ENCODE measurements around the gene TNS3.

Gene TNS3

DNA sequence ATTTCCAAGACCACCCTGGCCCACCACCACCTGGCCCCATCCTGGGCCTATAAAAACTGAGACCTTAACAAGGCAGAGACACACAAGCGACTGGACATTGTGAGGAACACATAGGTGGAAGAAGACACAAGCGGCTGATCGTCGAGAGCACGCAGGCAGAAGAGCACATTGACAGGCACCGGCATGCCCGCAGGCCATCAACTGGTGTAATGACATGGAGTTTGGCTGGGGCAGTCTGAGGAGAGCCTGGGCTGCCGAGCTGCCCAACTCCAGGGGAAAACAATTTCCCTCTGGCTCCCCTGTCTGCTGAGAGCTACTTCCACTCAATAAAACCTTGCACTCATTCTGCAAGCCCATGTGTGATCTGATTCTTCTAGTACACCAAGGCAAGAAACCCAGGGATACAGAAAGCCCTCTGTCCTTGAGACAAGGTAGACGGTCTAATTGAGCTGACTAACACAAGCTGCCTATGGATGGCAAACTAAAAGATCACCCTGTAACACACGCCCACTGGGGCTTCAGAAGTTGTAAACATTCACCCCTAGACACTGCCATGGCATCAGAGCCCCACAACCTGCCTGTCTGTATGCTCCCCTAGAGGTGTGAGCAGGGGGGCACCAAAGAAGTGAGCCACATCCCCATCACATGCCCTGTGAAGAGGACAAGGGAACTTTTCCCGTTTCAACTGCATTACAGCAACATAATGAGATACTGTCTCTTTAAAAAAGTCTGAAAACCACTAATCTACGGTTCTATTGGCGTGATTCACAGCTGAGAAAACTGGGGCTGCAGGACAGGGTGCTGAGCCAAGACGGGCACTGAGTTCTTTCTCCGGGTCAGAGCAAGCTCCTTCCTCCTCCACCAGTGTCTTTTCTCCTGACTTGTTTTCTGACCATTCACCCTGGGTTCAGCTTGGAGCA lies 18.5 kb upstream of the TNS3 start:
- Histone ChIP-seq H3K79me1 (replicated peaks; ENCODE audit: low read length, poor library complexity, severe bottlenecking) (no peaks in the 10 kb centered on the region), H2BK5ac (ENCODE audit: low read depth, low read length, poor library complexity, severe bottlenecking) (peak overlapping the region; percentile 59), H3K18ac (ENCODE audit: low read depth in 1 of 2, low read length in 2 of 2) (peak overlapping the region; percentile 85 to 87), H2AK5ac (ENCODE audit: low read length, severe bottlenecking) (peak overlapping the region; percentile 47), H3K36me3 (ENCODE audit: control insufficient read depth in 1 of 2, insufficient read depth in 2 of 2, low read depth in 1 of 2, low read length in 2 of 2) (peaks cover 0 to 3% of the 10 kb centered on the region in 2 experiments), H3K27ac (ENCODE audit: low read length, poor library complexity, severe bottlenecking) (peak overlapping the region; percentile 97), H2BK15ac (ENCODE audit: low read depth, poor library complexity, severe bottlenecking) (peak overlapping the region; percentile 0), H3K4ac (ENCODE audit: low read depth in 1 of 2, low read length in 2 of 2) (peak overlapping the region; percentile 85 to 92), H4K8ac (ENCODE audit: low read length) (peak overlapping the region; percentile 81), H3K9me3 (ENCODE audit: control insufficient read depth, low read length) (peaks cover 14% of the 10 kb centered on the region), H3K4me2 (ENCODE audit: low read length, poor library complexity, severe bottlenecking) (peak overlapping the region; percentile 31), H2AFZ (ENCODE audit: low read depth, low read length) (no peak overlapping the region), H3K23ac (ENCODE audit: low read length in 2 of 2) (no peak overlapping the region), H2BK120ac (ENCODE audit: low read depth, low read length) (peak overlapping the region; percentile 80), H3K9ac (ENCODE audit: low read length) (peak overlapping the region; percentile 44), H3K14ac (ENCODE audit: low read length in 2 of 2) (peak overlapping the region in 1 of 2 experiments; percentile 97), H3K4me3 (ENCODE audit: insufficient read depth in 1 of 2, low read depth in 1 of 2, low read length in 2 of 2) (peak overlapping the region in 1 of 2 experiments; percentile 20), H3K27me3 (ENCODE audit: control insufficient read depth in 1 of 2, insufficient read depth in 1 of 2, low read length in 2 of 2) (no peaks in the 10 kb centered on the region), H3K4me1 (ENCODE audit: control insufficient read depth, insufficient read depth, low read depth, low read length) (peaks cover 18% of the 10 kb centered on the region), H2BK12ac (ENCODE audit: low read length in 2 of 2) (peak overlapping the region; percentile 94 to 99), H4K91ac (ENCODE audit: low read length) (peak overlapping the region; percentile 92)
- 56% methylated on average over 15 of the region's 15 CpGs for WGBS
- DNase-seq, result peak; percentile 86

DNA sequence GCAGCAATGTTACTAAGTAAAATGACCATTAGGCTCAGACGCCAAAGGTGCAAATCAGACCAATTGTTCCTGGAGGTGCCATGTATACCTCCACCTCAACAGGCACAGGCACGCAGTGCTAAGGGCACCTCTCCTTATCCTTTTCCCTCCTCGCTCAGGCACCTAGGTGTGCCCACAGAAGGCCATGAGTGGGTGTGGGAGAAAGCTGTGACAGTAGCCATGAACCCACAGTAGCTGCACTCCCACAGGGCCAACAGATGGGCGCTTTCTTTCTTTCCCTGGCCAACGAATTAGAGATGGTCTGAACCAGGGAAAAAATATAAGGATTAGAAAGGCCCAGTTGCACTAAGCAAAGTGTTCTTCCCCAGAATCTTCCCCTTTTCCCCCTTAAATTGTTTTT lies 15.5 kb upstream of the TNS3 start:
- Histone ChIP-seq H2AK5ac (ENCODE audit: low read length, severe bottlenecking) (no peak overlapping the region), H3K9me3 (ENCODE audit: control insufficient read depth, low read length) (peaks cover 14% of the 10 kb centered on the region), H3K4me1 (ENCODE audit: control insufficient read depth, insufficient read depth, low read depth, low read length) (peaks cover 13% of the 10 kb centered on the region), H3K79me1 (replicated peaks; ENCODE audit: low read length, poor library complexity, severe bottlenecking) (no peaks in the 10 kb centered on the region), H3K14ac (ENCODE audit: low read length in 2 of 2) (no peak overlapping the region), H3K9ac (ENCODE audit: low read length) (no peak overlapping the region), H4K8ac (ENCODE audit: low read length) (no peak overlapping the region), H2BK12ac (ENCODE audit: low read length in 2 of 2) (no peak overlapping the region), H2BK120ac (ENCODE audit: low read depth, low read length) (no peak overlapping the region), H3K4ac (ENCODE audit: low read depth in 1 of 2, low read length in 2 of 2) (no peak overlapping the region), H2BK15ac (ENCODE audit: low read depth, poor library complexity, severe bottlenecking) (no peak overlapping the region), H3K36me3 (ENCODE audit: control insufficient read depth in 1 of 2, insufficient read depth in 2 of 2, low read depth in 1 of 2, low read length in 2 of 2) (peaks cover 0 to 3% of the 10 kb centered on the region in 2 experiments), H3K4me2 (ENCODE audit: low read length, poor library complexity, severe bottlenecking) (no peak overlapping the region), H4K91ac (ENCODE audit: low read length) (no peak overlapping the region), H2AFZ (ENCODE audit: low read depth, low read length) (no peak overlapping the region), H3K27me3 (ENCODE audit: control insufficient read depth in 1 of 2, insufficient read depth in 1 of 2, low read length in 2 of 2) (peaks cover 0 to 6% of the 10 kb centered on the region in 2 experiments), H3K18ac (ENCODE audit: low read depth in 1 of 2, low read length in 2 of 2) (no peak overlapping the region), H2BK5ac (ENCODE audit: low read depth, low read length, poor library complexity, severe bottlenecking) (no peak overlapping the region), H3K4me3 (ENCODE audit: insufficient read depth in 1 of 2, low read depth in 1 of 2, low read length in 2 of 2) (no peak overlapping the region), H3K27ac (ENCODE audit: low read length, poor library complexity, severe bottlenecking) (no peak overlapping the region), H3K23ac (ENCODE audit: low read length in 2 of 2) (no peak overlapping the region)
- WGBS, result 95% methylated on average over 5 of the region's 5 CpGs
- no peak for DNase-seq

DNA sequence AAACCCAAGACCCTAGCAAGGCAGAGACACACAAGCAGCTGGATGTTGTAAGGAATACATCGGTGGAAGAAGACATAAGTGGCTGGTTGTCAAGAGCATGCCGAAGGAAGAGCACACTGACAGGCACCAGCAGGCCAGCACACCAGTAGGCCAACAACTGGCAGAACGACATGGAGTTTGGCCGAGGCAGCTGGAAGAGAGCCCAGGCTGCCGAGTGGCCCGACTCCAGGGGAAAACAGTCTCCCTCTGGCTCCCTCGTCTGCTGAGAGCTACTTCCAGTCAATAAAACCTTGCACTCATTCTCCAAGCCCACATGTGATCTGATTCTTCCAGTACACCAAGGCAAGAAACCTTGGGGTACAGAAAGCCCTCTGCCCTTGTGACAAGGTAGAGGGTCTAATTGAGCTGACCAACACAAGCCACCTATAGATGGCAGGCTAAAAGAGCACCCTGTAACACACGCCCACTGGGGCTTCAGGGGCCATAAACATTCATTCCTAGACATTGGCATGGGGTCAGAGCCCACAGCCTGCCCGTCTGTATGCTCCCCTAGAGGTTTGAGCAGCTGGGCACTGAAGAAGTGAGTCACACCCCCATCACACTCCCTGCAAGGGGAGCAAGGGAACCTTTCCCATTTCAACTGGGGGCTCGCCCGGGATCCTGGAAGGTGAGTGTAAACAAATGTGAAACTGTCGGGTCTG lies 14.7 kb upstream of the TNS3 start:
- H3K4me3 ChIP-seq (ENCODE audit: insufficient read depth in 1 of 2, low read depth in 1 of 2, low read length in 2 of 2), result no peak overlapping the region
- no peak overlapping the region for H2AK5ac ChIP-seq (ENCODE audit: low read length, severe bottlenecking)
- no peak overlapping the region for H4K91ac ChIP-seq (ENCODE audit: low read length)
- H2BK15ac ChIP-seq (ENCODE audit: low read depth, poor library complexity, severe bottlenecking), result no peak overlapping the region
- no peaks in the 10 kb centered on the region for H3K79me1 ChIP-seq (replicated peaks; ENCODE audit: low read length, poor library complexity, severe bottlenecking)
- peaks cover 14% of the 10 kb centered on the region for H3K9me3 ChIP-seq (ENCODE audit: control insufficient read depth, low read length)
- peak; percentile 55 for DNase-seq
- WGBS, result 92% methylated on average over 12 of the region's 12 CpGs
- no peak overlapping the region for H2AFZ ChIP-seq (ENCODE audit: low read depth, low read length)
- H3K4me1 ChIP-seq (ENCODE audit: control insufficient read depth, insufficient read depth, low read depth, low read length), result peaks cover 12% of the 10 kb centered on the region
- H3K36me3 ChIP-seq (ENCODE audit: control insufficient read depth in 1 of 2, insufficient read depth in 2 of 2, low read depth in 1 of 2, low read length in 2 of 2), result peaks cover 0 to 3% of the 10 kb centered on the region in 2 experiments
- H3K9ac ChIP-seq (ENCODE audit: low read length), result no peak overlapping the region
- no peak overlapping the region for H3K23ac ChIP-seq (ENCODE audit: low read length in 2 of 2)
- H3K4ac ChIP-seq (ENCODE audit: low read depth in 1 of 2, low read length in 2 of 2), result no peak overlapping the region
- no peak overlapping the region for H2BK5ac ChIP-seq (ENCODE audit: low read depth, low read length, poor library complexity, severe bottlenecking)
- no peak overlapping the region for H3K4me2 ChIP-seq (ENCODE audit: low read length, poor library complexity, severe bottlenecking)
- H2BK120ac ChIP-seq (ENCODE audit: low read depth, low read length), result no peak overlapping the region
- H2BK12ac ChIP-seq (ENCODE audit: low read length in 2 of 2), result no peak overlapping the region
- no peak overlapping the region for H3K27ac ChIP-seq (ENCODE audit: low read length, poor library complexity, severe bottlenecking)
- H3K18ac ChIP-seq (ENCODE audit: low read depth in 1 of 2, low read length in 2 of 2), result no peak overlapping the region
- H3K14ac ChIP-seq (ENCODE audit: low read length in 2 of 2), result no peak overlapping the region
- peaks cover 0 to 7% of the 10 kb centered on the region in 2 experiments for H3K27me3 ChIP-seq (ENCODE audit: control insufficient read depth in 1 of 2, insufficient read depth in 1 of 2, low read length in 2 of 2)
- H4K8ac ChIP-seq (ENCODE audit: low read length), result no peak overlapping the region

DNA sequence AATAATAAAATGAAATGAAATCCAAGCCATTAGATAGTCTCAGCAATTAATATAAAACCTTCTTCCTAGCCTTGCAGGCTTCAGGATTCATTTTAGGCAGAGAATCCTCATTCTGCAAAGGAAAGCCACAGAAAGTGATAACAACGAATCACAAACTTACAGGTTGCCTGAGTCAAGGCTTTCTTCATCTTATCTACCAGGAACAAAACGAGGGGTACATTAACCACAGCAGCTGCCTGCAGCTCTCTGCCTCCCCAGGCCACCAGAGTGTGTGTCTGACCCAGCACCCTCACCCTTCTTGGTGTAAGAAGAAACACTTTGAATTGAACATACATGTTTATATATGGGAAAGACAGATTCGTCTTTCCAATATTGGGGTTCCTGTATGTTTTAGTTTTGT lies 12.5 kb upstream of the TNS3 start:
- H3K4me3 ChIP-seq (ENCODE audit: insufficient read depth in 1 of 2, low read depth in 1 of 2, low read length in 2 of 2), result no peak overlapping the region
- WGBS, result 94% methylated on average over 2 of the region's 3 CpGs
- no peaks in the 10 kb centered on the region for H3K79me1 ChIP-seq (replicated peaks; ENCODE audit: low read length, poor library complexity, severe bottlenecking)

More for the DNA sequence above, 12.5 kb upstream of the TNS3 start:
- no peak overlapping the region for H2BK120ac ChIP-seq (ENCODE audit: low read depth, low read length)
- no peak overlapping the region for H4K91ac ChIP-seq (ENCODE audit: low read length)
- H3K18ac ChIP-seq (ENCODE audit: low read depth in 1 of 2, low read length in 2 of 2), result peak overlapping the region in 1 of 2 experiments; percentile 22
- H2BK15ac ChIP-seq (ENCODE audit: low read depth, poor library complexity, severe bottlenecking), result no peak overlapping the region
- H3K27ac ChIP-seq (ENCODE audit: low read length, poor library complexity, severe bottlenecking), result no peak overlapping the region
- H2BK12ac ChIP-seq (ENCODE audit: low read length in 2 of 2), result no peak overlapping the region
- H2AFZ ChIP-seq (ENCODE audit: low read depth, low read length), result no peak overlapping the region
- no peak overlapping the region for H2AK5ac ChIP-seq (ENCODE audit: low read length, severe bottlenecking)
- no peak overlapping the region for H4K8ac ChIP-seq (ENCODE audit: low read length)
- peaks cover 14% of the 10 kb centered on the region for H3K9me3 ChIP-seq (ENCODE audit: control insufficient read depth, low read length)
- peaks cover 0 to 3% of the 10 kb centered on the region in 2 experiments for H3K36me3 ChIP-seq (ENCODE audit: control insufficient read depth in 1 of 2, insufficient read depth in 2 of 2, low read depth in 1 of 2, low read length in 2 of 2)
- H3K9ac ChIP-seq (ENCODE audit: low read length), result no peak overlapping the region
- peaks cover 7% of the 10 kb centered on the region for H3K4me1 ChIP-seq (ENCODE audit: control insufficient read depth, insufficient read depth, low read depth, low read length)
- H3K4me2 ChIP-seq (ENCODE audit: low read length, poor library complexity, severe bottlenecking), result no peak overlapping the region
- H3K27me3 ChIP-seq (ENCODE audit: control insufficient read depth in 1 of 2, insufficient read depth in 1 of 2, low read length in 2 of 2), result peaks cover 0 to 24% of the 10 kb centered on the region in 2 experiments
- DNase-seq, result no peak
- H3K23ac ChIP-seq (ENCODE audit: low read length in 2 of 2), result no peak overlapping the region
- no peak overlapping the region for H3K14ac ChIP-seq (ENCODE audit: low read length in 2 of 2)
- H3K4ac ChIP-seq (ENCODE audit: low read depth in 1 of 2, low read length in 2 of 2), result no peak overlapping the region
- H2BK5ac ChIP-seq (ENCODE audit: low read depth, low read length, poor library complexity, severe bottlenecking), result no peak overlapping the region

Data from mesenchymal stem cell (in vitro differentiated cells and primary cell).